Measurements from ENCODE around the gene LTBP4.

LTBP4 gene

GRCh38 chr19:40667602-40668001 lies 66.4 kb downstream of the LTBP4 start:
- no peak for DNase-seq

GRCh38 chr19:40668991-40669614 lies 67.9 kb downstream of the LTBP4 start:
- DNase-seq = no peak

DNA sequence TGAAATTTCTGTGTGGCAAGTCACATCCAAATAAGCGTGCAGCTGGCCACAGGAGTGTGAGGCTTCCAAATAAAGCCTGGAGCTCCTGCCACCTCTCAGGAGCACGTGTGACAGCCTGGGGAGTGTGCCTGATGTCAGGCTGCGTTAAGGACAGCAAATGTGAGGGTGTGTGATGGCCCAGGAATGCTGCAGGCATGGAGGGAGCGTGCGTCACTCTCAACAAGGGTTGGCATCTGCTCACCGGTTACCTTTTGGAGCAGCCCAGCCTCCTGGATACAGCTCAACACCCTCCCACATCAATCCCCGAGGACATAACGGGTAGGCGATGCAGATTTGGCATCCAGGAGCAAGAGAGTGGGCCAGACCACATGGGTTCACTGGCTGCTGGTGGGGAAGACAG lies 70.2 kb downstream of the LTBP4 start:
- DNase-seq = no peak

- no peak for DNase-seq
Measured at GRCh38 chr19:40672038-40672437, 70.9 kb downstream of the LTBP4 start.

GRCh38 chr19:40672573-40673299 lies 71.6 kb downstream of the LTBP4 start:
- no peak for DNase-seq

DNA sequence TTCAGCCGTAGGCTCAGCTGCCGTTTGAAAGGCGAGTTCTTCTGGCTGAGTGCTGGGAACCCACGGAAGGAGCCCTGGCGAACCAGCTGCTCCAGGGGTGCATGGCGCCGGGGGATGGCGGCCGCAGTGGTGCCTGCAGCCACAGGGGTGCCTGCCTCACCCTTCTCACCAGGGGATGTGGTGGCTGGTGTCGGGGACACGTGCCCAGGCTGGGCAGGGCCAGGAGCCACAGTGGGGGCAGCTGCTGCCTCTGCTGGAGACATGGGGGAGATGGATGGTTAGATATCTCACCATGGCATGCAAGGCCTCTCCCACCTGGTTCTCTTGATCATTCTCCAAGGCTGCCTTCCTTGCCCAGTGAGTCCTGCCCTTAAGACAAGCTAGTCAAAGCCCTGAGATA lies 72.2 kb downstream of the LTBP4 start:
- DNase-seq = no peak

GRCh38 chr19:40674291-40674690 lies 73.1 kb downstream of the LTBP4 start:
- peak; percentile 54 for DNase-seq

GRCh38 chr19:40677156-40677555 lies 76.0 kb downstream of the LTBP4 start:
- no peak for DNase-seq
